GM18867 (cell line): ENCODE results near the gene GLUD2.
A peak's percentile ranks its signal among the peaks of the same experiment; 100 is the strongest.
"Not testable (repeated sequence)": the region's sequence is repeated elsewhere in the genome, so short reads cannot be mapped to it uniquely, and the experiment has no call there.

Experiments
- ATAC-seq: cut with Tn5 transposase; IDR thresholded peaks from one replicate; pipeline ENCODE4 v1.9.1; 2021; ENCODE audit warnings: mild to moderate bottlenecking, moderate library complexity; ENCODE audit not compliant: unreplicated experiment

Gene GLUD2

GRCh38 chrX:121047441-121048419, at the start of gene GLUD2:
GLUD2 (plus strand) TSS chrX:121047610; CDS start chrX:121047685, 75 bp downstream.
- ATAC-seq: peak; percentile 55

GRCh38 chrX:120999413-120999812, 48.0 kb upstream of the GLUD2 start:
- ATAC-seq: peak; percentile 80

- ATAC-seq: peak; percentile 46
These were observed 46.8 kb upstream of the GLUD2 start for GRCh38 chrX:121000589-121000988.

GRCh38 chrX:121008920-121009319, 38.5 kb upstream of the GLUD2 start:
- no peak for ATAC-seq

- ATAC-seq: no peak
These were observed 37.6 kb upstream of the GLUD2 start for GRCh38 chrX:121009764-121010163.

GRCh38 chrX:121010218-121010617, 37.2 kb upstream of the GLUD2 start:
- no peak for ATAC-seq

- ATAC-seq: no peak
These were observed 36.2 kb upstream of the GLUD2 start for GRCh38 chrX:121011254-121011653.

- no peak for ATAC-seq
These were observed 33.4 kb upstream of the GLUD2 start for GRCh38 chrX:121013897-121014455.

- ATAC-seq: no peak
These were observed 32.6 kb upstream of the GLUD2 start for GRCh38 chrX:121014826-121015225.

- no peak for ATAC-seq
These were observed 19.0 kb upstream of the GLUD2 start for GRCh38 chrX:121028419-121028818.

- no peak for ATAC-seq
These were observed 17.3 kb upstream of the GLUD2 start for GRCh38 chrX:121030083-121030482.

GRCh38 chrX:121032531-121032930, 14.9 kb upstream of the GLUD2 start:
- no peak for ATAC-seq

- no peak for ATAC-seq
These were observed 11.3 kb upstream of the GLUD2 start for GRCh38 chrX:121036137-121036536.

GRCh38 chrX:121036951-121037350, 10.5 kb upstream of the GLUD2 start:
- ATAC-seq: no peak

GRCh38 chrX:121050781-121051180, 3.4 kb downstream of the GLUD2 start:
- no peak for ATAC-seq

- no peak for ATAC-seq
These were observed 4.7 kb downstream of the GLUD2 start for GRCh38 chrX:121052122-121052521.

- ATAC-seq: no peak
These were observed 14.9 kb downstream of the GLUD2 start for GRCh38 chrX:121062289-121062688.

- ATAC-seq: no peak
These were observed 17.2 kb downstream of the GLUD2 start for GRCh38 chrX:121064579-121064978.

- ATAC-seq: not testable (repeated sequence)
These were observed 36.8 kb downstream of the GLUD2 start for GRCh38 chrX:121084247-121084646.

GRCh38 chrX:121084903-121085611, 37.6 kb downstream of the GLUD2 start:
- ATAC-seq: no peak

GRCh38 chrX:121085612-121086010, 38.2 kb downstream of the GLUD2 start:
- ATAC-seq: no peak

GRCh38 chrX:121093011-121093410, 45.6 kb downstream of the GLUD2 start:
- ATAC-seq: no peak
